K562 (cell line): ENCODE measurements around the gene RNF31. TPM values are rescaled to one million over a fixed set of nuclear protein-coding genes. Genes with fewer than 3 reads are reported as not detected.

ENCODE experiments used
- ARID3B ChIP-seq: fragments of 250-450 bp; sonication (Bioruptor Pico); IDR thresholded peaks from 2 replicates; pipeline ENCODE4 v1.4.0; 2020; ENCODE audit warnings: borderline replicate concordance
- CBFA2T2 ChIP-seq: fragments of 450-650 bp; conservative IDR thresholded peaks from 2 replicates; pipeline ENCODE4 v1.6.1; 2017; ENCODE audit warnings: mild to moderate bottlenecking
- CHD2 ChIP-seq: IDR thresholded peaks from 2 replicates; pipeline ENCODE4 v1.6.1; 2011; ENCODE audit warnings: low read depth, low read length
- CREB1 ChIP-seq, 2 experiments: sonication (generic) in 1 of 2; formaldehyde crosslinking in 1 of 2; IDR thresholded peaks; 2 replicates each; pipeline versions ENCODE4 v1.6.1 to v1.8.0; 2012 to 2022; ENCODE audit warnings: inconsistent platforms in 1 of 2, mild to moderate bottlenecking in 1 of 2, missing genetic modification reagents in 1 of 2, moderate library complexity in 1 of 2
- EWSR1 ChIP-seq: fragments of 450-650 bp; IDR thresholded peaks from 2 replicates; pipeline ENCODE4 v1.6.1; 2018; ENCODE audit warnings: borderline replicate concordance, mild to moderate bottlenecking, low read depth, moderate library complexity; ENCODE audit not compliant: partially characterized antibody
- FOXP1 ChIP-seq: sonication (generic); formaldehyde crosslinking; IDR thresholded peaks from 2 replicates; pipeline ENCODE4 v1.8.0; 2022; ENCODE audit warnings: mild to moderate bottlenecking, missing genetic modification reagents
- LEF1 ChIP-seq: fragments of 450-650 bp; IDR thresholded peaks from 2 replicates; pipeline ENCODE4 v1.6.1; 2016; ENCODE audit warnings: mild to moderate bottlenecking
- MLLT1 ChIP-seq, 2 experiments: fragments of 450-650 bp; IDR thresholded peaks; 2 replicates each; pipeline ENCODE4 v1.6.1; 2016
- NR2C2 ChIP-seq, 2 experiments: fragments of 200-800 bp in 1 of 2; sonication (Bioruptor generic) in 1 of 2; sonication (generic) in 1 of 2; formaldehyde crosslinking in 1 of 2; IDR thresholded peaks; 2 replicates each; pipeline versions ENCODE4 v1.6.1 to v1.8.0; 2016 to 2022; ENCODE audit warnings: mild to moderate bottlenecking in 1 of 2, missing compliant biosample characterization in 1 of 2, missing genetic modification characterization in 1 of 2, missing genetic modification reagents in 1 of 2
- POLR2B ChIP-seq: fragments of 450-650 bp; IDR thresholded peaks from 2 replicates; pipeline ENCODE4 v1.6.1; 2018; ENCODE audit warnings: low read depth; ENCODE audit not compliant: partially characterized antibody
- PTBP1 ChIP-seq: fragments of 200-400 bp; formaldehyde crosslinking; IDR thresholded peaks from 2 replicates; pipeline ENCODE4 v1.6.1; 2017; ENCODE audit warnings: low read depth, low read length
- TEAD1 ChIP-seq, 2 experiments: fragments of 450-650 bp in 1 of 2; sonication (generic) in 1 of 2; formaldehyde crosslinking; IDR thresholded peaks; 2 replicates each; pipeline versions ENCODE4 v1.4.0 to v1.8.0; 2020 to 2022; ENCODE audit warnings: mild to moderate bottlenecking in 2 of 2, missing genetic modification reagents in 1 of 2
- ZBTB17 ChIP-seq: fragments of 450-650 bp; formaldehyde crosslinking; IDR thresholded peaks from 2 replicates; pipeline ENCODE4 v1.4.0; 2020; ENCODE audit warnings: mild to moderate bottlenecking
- ZNF239 ChIP-seq: fragments of 250-450 bp; sonication (Bioruptor Pico); IDR thresholded peaks from 2 replicates; pipeline ENCODE4 v1.4.0; 2020; ENCODE audit warnings: mild to moderate bottlenecking
- ZNF449 ChIP-seq: fragments of 250-450 bp; sonication (Bioruptor Pico); IDR thresholded peaks from 2 replicates; pipeline ENCODE4 v1.8.0; 2022; ENCODE audit warnings: moderate library complexity, mild to moderate bottlenecking, inconsistent platforms
- polyA plus RNA-seq, 8 experiments: library from polyadenylated mRNA; depleted of rRNA in 4 of 8; stranded (reverse) in 5 of 8; unstranded in 3 of 8; fragments of >200 nt; fragmentation: Nextera tagmentation in 2 of 8; fragmentation: Illumina TruSeq in 1 of 8; extraction: Ambion mirVana in 2 of 8; extraction: Trizol in 1 of 8; gene quantifications; 2 replicates each; pipeline versions ENCODE4 v1.2.1 to v1.2.3, GENCODE V29; 2011 to 2014; ENCODE audit warnings: inconsistent platforms in 1 of 8, missing spikeins in 1 of 8
- total RNA-seq, 7 experiments: library from RNA; depleted of rRNA in 6 of 7; stranded (reverse); fragments of >200 nt in 6 of 7; fragmentation: Illumina TruSeq in 2 of 7; extraction: Trizol in 2 of 7; gene quantifications; 2 replicates each; pipeline versions ENCODE4 v1.2.1 to v1.2.3, GENCODE V29; 2011 to 2021; ENCODE audit warnings: low replicate concordance in 1 of 7
- TF ChIP-seq, protein P1 (sequence below), 2 experiments: IDR thresholded peaks; 2 replicates each; pipeline ENCODE4 v1.6.1; 2012; ENCODE audit warnings: improper control_type of control experiment in 2 of 2, low read depth in 2 of 2, low read length in 2 of 2, borderline replicate concordance in 1 of 2
- TF ChIP-seq, protein P2 (sequence below): sonication (generic); formaldehyde crosslinking; IDR thresholded peaks from 2 replicates; pipeline ENCODE4 v1.8.0; 2022; ENCODE audit warnings: mild to moderate bottlenecking, missing genetic modification reagents

Gene RNF31
- total and polyA plus RNA-seq, 9 of the 15 experiments (the other 6 are each of a cell fraction or from before 2014, with no cell fraction given) = 3.1 to 47.6 (median 19.1) TPM

- TF ChIP-seq, protein P1, sequence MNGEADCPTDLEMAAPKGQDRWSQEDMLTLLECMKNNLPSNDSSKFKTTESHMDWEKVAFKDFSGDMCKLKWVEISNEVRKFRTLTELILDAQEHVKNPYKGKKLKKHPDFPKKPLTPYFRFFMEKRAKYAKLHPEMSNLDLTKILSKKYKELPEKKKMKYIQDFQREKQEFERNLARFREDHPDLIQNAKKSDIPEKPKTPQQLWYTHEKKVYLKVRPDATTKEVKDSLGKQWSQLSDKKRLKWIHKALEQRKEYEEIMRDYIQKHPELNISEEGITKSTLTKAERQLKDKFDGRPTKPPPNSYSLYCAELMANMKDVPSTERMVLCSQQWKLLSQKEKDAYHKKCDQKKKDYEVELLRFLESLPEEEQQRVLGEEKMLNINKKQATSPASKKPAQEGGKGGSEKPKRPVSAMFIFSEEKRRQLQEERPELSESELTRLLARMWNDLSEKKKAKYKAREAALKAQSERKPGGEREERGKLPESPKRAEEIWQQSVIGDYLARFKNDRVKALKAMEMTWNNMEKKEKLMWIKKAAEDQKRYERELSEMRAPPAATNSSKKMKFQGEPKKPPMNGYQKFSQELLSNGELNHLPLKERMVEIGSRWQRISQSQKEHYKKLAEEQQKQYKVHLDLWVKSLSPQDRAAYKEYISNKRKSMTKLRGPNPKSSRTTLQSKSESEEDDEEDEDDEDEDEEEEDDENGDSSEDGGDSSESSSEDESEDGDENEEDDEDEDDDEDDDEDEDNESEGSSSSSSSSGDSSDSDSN (IDR thresholded peaks at IDR 0.05; ENCODE audit: borderline replicate concordance in 1 of 2, low read depth in 2 of 2, low read length in 2 of 2) = no peak; a peak in 1 of 4 replicates
- TF ChIP-seq NR2C2 (CRISPR knock-in tag; IDR thresholded peaks at IDR 0.05) (peak; percentile 60; the same call in 1 of the 2 replicates), NR2C2 (tag; IDR thresholded peaks at IDR 0.05) (peak; percentile 94), ZNF449 (no peak), CBFA2T2 (no peak), ZBTB17 (CRISPR knock-in tag) (no peak), MLLT1 (IDR thresholded peaks at IDR 0.05) (no peak), FOXP1 (CRISPR knock-in tag) (peak; percentile 39; the same call in 1 of the 2 replicates), LEF1 (no peak), EWSR1 (no peak), POLR2B (peak; percentile 59), CHD2 (peak; percentile 57), CREB1 (IDR thresholded peaks at IDR 0.05) (no peak), CREB1 (CRISPR knock-in tag; IDR thresholded peaks at IDR 0.05) (peak; percentile 56; the same call in 1 of the 2 replicates), ARID3B (CRISPR knock-in tag) (no peak), TEAD1 (CRISPR knock-in tag; IDR thresholded peaks at IDR 0.05) (no peak), ZNF239 (CRISPR knock-in tag) (no peak), PTBP1 (peak; percentile 38; the same call in 1 of the 2 replicates)
- TF ChIP-seq, protein P2, sequence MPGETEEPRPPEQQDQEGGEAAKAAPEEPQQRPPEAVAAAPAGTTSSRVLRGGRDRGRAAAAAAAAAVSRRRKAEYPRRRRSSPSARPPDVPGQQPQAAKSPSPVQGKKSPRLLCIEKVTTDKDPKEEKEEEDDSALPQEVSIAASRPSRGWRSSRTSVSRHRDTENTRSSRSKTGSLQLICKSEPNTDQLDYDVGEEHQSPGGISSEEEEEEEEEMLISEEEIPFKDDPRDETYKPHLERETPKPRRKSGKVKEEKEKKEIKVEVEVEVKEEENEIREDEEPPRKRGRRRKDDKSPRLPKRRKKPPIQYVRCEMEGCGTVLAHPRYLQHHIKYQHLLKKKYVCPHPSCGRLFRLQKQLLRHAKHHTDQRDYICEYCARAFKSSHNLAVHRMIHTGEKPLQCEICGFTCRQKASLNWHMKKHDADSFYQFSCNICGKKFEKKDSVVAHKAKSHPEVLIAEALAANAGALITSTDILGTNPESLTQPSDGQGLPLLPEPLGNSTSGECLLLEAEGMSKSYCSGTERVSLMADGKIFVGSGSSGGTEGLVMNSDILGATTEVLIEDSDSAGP = no peak
Measured at GRCh38 chr14:24188251-24189058, 41.2 kb downstream of the RNF31 start, which contains the start of gene IPO4 (continued).
